IPS-20b (cell line): ENCODE results near the gene CLCF1.

Experiments
- H3K27ac ChIP-seq: one replicate; pipeline ENCODE4 v1.5.1; 2013; ENCODE audit warnings: low read length
- H3K27me3 ChIP-seq: 2 replicates; pipeline ENCODE4 v1.6.1; 2013; ENCODE audit warnings: mild to moderate bottlenecking, low read length, inconsistent platforms; ENCODE audit not compliant: insufficient read depth
- H3K36me3 ChIP-seq: 2 replicates; pipeline ENCODE4 v1.6.1; 2013; ENCODE audit warnings: low read depth, mild to moderate bottlenecking, inconsistent platforms, low read length, moderate library complexity; ENCODE audit not compliant: insufficient read depth
- H3K4me1 ChIP-seq: 2 replicates; pipeline ENCODE4 v1.6.1; 2013; ENCODE audit warnings: mild to moderate bottlenecking, control low read depth, inconsistent platforms, low read length, moderate library complexity; ENCODE audit not compliant: insufficient read depth
- H3K4me3 ChIP-seq: 2 replicates; pipeline ENCODE4 v1.5.1; 2013; ENCODE audit warnings: mild to moderate bottlenecking, low read length, inconsistent platforms
- H3K9ac ChIP-seq: 2 replicates; pipeline ENCODE4 v1.6.1; 2013; ENCODE audit warnings: low read depth, mild to moderate bottlenecking, inconsistent platforms, low read length, moderate library complexity
- H3K9me3 ChIP-seq: 2 replicates; pipeline ENCODE4 v1.6.1; 2013; ENCODE audit warnings: mild to moderate bottlenecking, low read depth, low read length, inconsistent platforms; ENCODE audit not compliant: insufficient read depth

CLCF1 gene

GRCh38 chr11:67376063-67376820 lies 2.8 kb upstream of the CLCF1 start:
- Histone ChIP-seq H3K4me1 (peaks cover 18% of the 10 kb centered on the region), H3K9me3 (no peaks in the 10 kb centered on the region), H3K27me3 (peaks cover 70% of the 10 kb centered on the region), H3K36me3 (no peaks in the 10 kb centered on the region), H3K27ac (no peak overlapping the region), H3K9ac (0 out of 2 replicates have a peak overlapping the region, but pooled peaks have one; percentile 21), H3K4me3 (peak overlapping the region; percentile 63)

- Histone ChIP-seq H3K27ac (no peak overlapping the region), H3K4me3 (peak overlapping the region; percentile 63), H3K9me3 (no peaks in the 10 kb centered on the region), H3K36me3 (no peaks in the 10 kb centered on the region), H3K27me3 (peaks cover 78% of the 10 kb centered on the region), H3K9ac (no peak overlapping the region), H3K4me1 (peaks cover 23% of the 10 kb centered on the region)
These were observed 2.1 kb upstream of the CLCF1 start for GRCh38 chr11:67375320-67376055.

- H3K36me3 ChIP-seq: no peaks in the 10 kb centered on the region
- H3K9me3 ChIP-seq: no peaks in the 10 kb centered on the region
- H3K4me3 ChIP-seq: peak overlapping the region; percentile 68
- H3K4me1 ChIP-seq: peaks cover 23% of the 10 kb centered on the region
- H3K9ac ChIP-seq: peak overlapping the region; percentile 48; the same call in 1 of the 2 replicates
- H3K27ac ChIP-seq: no peak overlapping the region
- peaks cover 84% of the 10 kb centered on the region for H3K27me3 ChIP-seq
These were observed 1.3 kb upstream of the CLCF1 start for GRCh38 chr11:67374571-67375281.

- peak overlapping the region; percentile 68 for H3K4me3 ChIP-seq
- peak overlapping the region; percentile 48; the same call in 1 of the 2 replicates for H3K9ac ChIP-seq
- H3K9me3 ChIP-seq: no peaks in the 10 kb centered on the region
- H3K27me3 ChIP-seq: peaks cover 88% of the 10 kb centered on the region
- no peak overlapping the region for H3K27ac ChIP-seq
- peaks cover 23% of the 10 kb centered on the region; the same call in 1 of the 2 replicates for H3K4me1 ChIP-seq
- no peaks in the 10 kb centered on the region for H3K36me3 ChIP-seq
These were observed 511 bp upstream of the CLCF1 start for GRCh38 chr11:67373648-67374570.

GRCh38 chr11:67372321-67372992 lies 941 bp downstream of the CLCF1 start:
- Histone ChIP-seq H3K9ac (no peak overlapping the region), H3K27ac (no peak overlapping the region), H3K27me3 (peaks cover 85% of the 10 kb centered on the region), H3K36me3 (no peaks in the 10 kb centered on the region), H3K4me3 (peak overlapping the region; percentile 68), H3K4me1 (peaks cover 23% of the 10 kb centered on the region; the same call in 1 of the 2 replicates), H3K9me3 (no peaks in the 10 kb centered on the region)

GRCh38 chr11:67371911-67372320 lies 1.5 kb downstream of the CLCF1 start:
- peaks cover 20% of the 10 kb centered on the region; the same call in 1 of the 2 replicates for H3K4me1 ChIP-seq
- no peak overlapping the region for H3K27ac ChIP-seq
- H3K4me3 ChIP-seq: peak overlapping the region; percentile 60
- H3K27me3 ChIP-seq: peaks cover 79% of the 10 kb centered on the region
- no peaks in the 10 kb centered on the region for H3K9me3 ChIP-seq
- H3K9ac ChIP-seq: no peak overlapping the region
- H3K36me3 ChIP-seq: no peaks in the 10 kb centered on the region

GRCh38 chr11:67371189-67371910 lies 2.0 kb downstream of the CLCF1 start:
- Histone ChIP-seq H3K36me3 (no peaks in the 10 kb centered on the region), H3K4me1 (peaks cover 18% of the 10 kb centered on the region; the same call in 1 of the 2 replicates), H3K27me3 (peaks cover 74% of the 10 kb centered on the region), H3K9ac (no peak overlapping the region), H3K9me3 (no peaks in the 10 kb centered on the region), H3K27ac (no peak overlapping the region), H3K4me3 (peak overlapping the region; percentile 60; the same call in 1 of the 2 replicates)

- Histone ChIP-seq H3K4me3 (no peak overlapping the region), H3K9me3 (no peaks in the 10 kb centered on the region), H3K9ac (no peak overlapping the region), H3K27ac (no peak overlapping the region), H3K27me3 (peaks cover 65% of the 10 kb centered on the region), H3K36me3 (no peaks in the 10 kb centered on the region), H3K4me1 (peaks cover 15% of the 10 kb centered on the region; the same call in 1 of the 2 replicates)
These were observed 2.9 kb downstream of the CLCF1 start for GRCh38 chr11:67370351-67371076.

GRCh38 chr11:67369801-67370284 lies 3.6 kb downstream of the CLCF1 start:
- no peak overlapping the region for H3K27ac ChIP-seq
- peaks cover 15% of the 10 kb centered on the region; the same call in 1 of the 2 replicates for H3K4me1 ChIP-seq
- H3K27me3 ChIP-seq: peaks cover 59% of the 10 kb centered on the region
- H3K4me3 ChIP-seq: no peak overlapping the region
- no peaks in the 10 kb centered on the region for H3K9me3 ChIP-seq
- no peaks in the 10 kb centered on the region for H3K36me3 ChIP-seq
- no peak overlapping the region for H3K9ac ChIP-seq
